CD8-positive, alpha-beta memory T cell (primary cell): ENCODE data around the gene GH2. TPM values are rescaled to one million over a fixed set of nuclear protein-coding genes. Genes with fewer than 3 reads are reported as not detected.
"Not testable (repeated sequence)": the region's sequence is repeated elsewhere in the genome, so short reads cannot be mapped to it uniquely, and the experiment has no call there.

Experiments
- CTCF ChIA-PET: fragments of 350-600 bp; sonication (Branson Sonifier 250); formaldehyde crosslinking; loops from one replicate; lab custom pipeline; 2021; ENCODE audit warnings: antibody characterized with exemption; lab: Charles Lee
- POLR2A ChIA-PET: fragments of 350-600 bp; sonication (Branson Sonifier 250); formaldehyde crosslinking; loops from one replicate; lab custom pipeline; 2021; ENCODE audit warnings: antibody characterized with exemption; lab: Charles Lee
- DNase-seq, 5 donors: peaks; one replicate each; pipeline versions ENCODE4 v3.0.0 to v3.0.0-alpha.2; 2020 to 2022; ENCODE audit warnings: mixed read lengths in 1 of 5
- H3K27ac ChIP-seq: one replicate; pipeline ENCODE4 v1.7.0; 2013; ENCODE audit warnings: low read depth, mild to moderate bottlenecking, low read length, moderate library complexity
- H3K27me3 ChIP-seq: 2 replicates; pipeline ENCODE4 v1.7.0; 2013; ENCODE audit warnings: low read length, mild to moderate bottlenecking; ENCODE audit not compliant: insufficient read depth, poor library complexity, severe bottlenecking
- H3K36me3 ChIP-seq: 2 replicates; pipeline ENCODE4 v1.7.0; 2013; ENCODE audit warnings: mild to moderate bottlenecking, low read length, moderate library complexity; ENCODE audit not compliant: insufficient read depth
- H3K4me1 ChIP-seq: 2 replicates; pipeline ENCODE4 v1.7.0; 2013; ENCODE audit warnings: mild to moderate bottlenecking, low read length, moderate library complexity; ENCODE audit not compliant: insufficient read depth
- H3K4me3 ChIP-seq: 2 replicates; pipeline ENCODE4 v1.7.0; 2013; ENCODE audit warnings: mild to moderate bottlenecking, low read length
- H3K9me3 ChIP-seq: 2 replicates; pipeline ENCODE4 v1.7.0; 2013; ENCODE audit warnings: mild to moderate bottlenecking, low read length
- H3K27ac Mint-ChIP-seq, 8 donors: one replicate each; pipeline ENCODE4 v1.8.0; 2020 to 2021; ENCODE audit warnings: mixed read lengths in 8 of 8, mild to moderate bottlenecking in 6 of 8, inconsistent platforms in 3 of 8, moderate library complexity in 3 of 8
- H3K27me3 Mint-ChIP-seq, 2 donors: one replicate each; pipeline ENCODE4 v1.8.0; 2020 to 2021; ENCODE audit warnings: mixed read lengths in 2 of 2, mild to moderate bottlenecking in 1 of 2, moderate library complexity in 1 of 2
- H3K36me3 Mint-ChIP-seq, 3 donors: one replicate each; pipeline ENCODE4 v1.8.0; 2020 to 2021; ENCODE audit warnings: mixed read lengths in 3 of 3, inconsistent platforms in 1 of 3, mild to moderate bottlenecking in 1 of 3
- H3K4me1 Mint-ChIP-seq, 3 donors: one replicate each; pipeline ENCODE4 v1.8.0; 2020 to 2021; ENCODE audit warnings: mixed read lengths in 3 of 3, inconsistent platforms in 1 of 3, mild to moderate bottlenecking in 1 of 3
- H3K4me3 Mint-ChIP-seq, 7 donors: one replicate each; pipeline ENCODE4 v1.8.0; 2020 to 2021; ENCODE audit warnings: mixed read lengths in 7 of 7, mild to moderate bottlenecking in 6 of 7, moderate library complexity in 4 of 7, inconsistent platforms in 2 of 7
- H3K9me3 Mint-ChIP-seq, 5 donors: one replicate each; pipeline ENCODE4 v1.8.0; 2020 to 2022; ENCODE audit warnings: mixed read lengths in 5 of 5, mild to moderate bottlenecking in 3 of 5, moderate library complexity in 2 of 5, inconsistent platforms in 1 of 5
- polyA plus RNA-seq: library from polyadenylated mRNA; unstranded; fragments of 300-500 nt; fragmentation: Illumina TruSeq; gene quantifications from one replicate; pipeline ENCODE4 v1.2.3, GENCODE V29; 2021
- total RNA-seq, 2 experiments: library from RNA; stranded (reverse); gene quantifications; one replicate each; pipeline ENCODE4 v1.2.3, GENCODE V29; 2021

The GH2 gene
- total and polyA plus RNA-seq, 3 experiments from 2014 or later, result not detected

- ChIA-PET POLR2A (no interaction called here), CTCF (interaction anchor here (1.6 to 15.5 kb wide), 7 partner anchors 8 to 224 kb away, joined by 6 to 212 read pairs (median 11); partner anchors contain the start of gene GH1)
- Histone ChIP-seq H3K27ac (no peak overlapping the region), H3K27me3 (no peaks in the 10 kb centered on the region), H3K4me1 (no peaks in the 10 kb centered on the region), H3K36me3 (no peaks in the 10 kb centered on the region), H3K4me3 (no peak overlapping the region), H3K9me3 (no peaks in the 10 kb centered on the region)
- Mint-ChIP-seq H3K4me1 (peaks cover 0 to 2% (median 0%) of the 10 kb centered on the region in 3 donors), H3K9me3 (no peaks in the 10 kb centered on the region), H3K27ac (no peak overlapping the region), H3K4me3 (no peak overlapping the region), H3K27me3 (peaks cover 0 to 1% of the 10 kb centered on the region in 2 donors), H3K36me3 (no peaks in the 10 kb centered on the region)
- DNase-seq, result no peak
These were observed 28.4 kb upstream of the GH2 start for GRCh38 chr17:63910096-63910495.

- H3K9me3 ChIP-seq, H3K4me1 ChIP-seq, H3K4me1 Mint-ChIP-seq, H3K27ac ChIP-seq, H3K27me3 Mint-ChIP-seq, H3K4me3 ChIP-seq, H3K27ac Mint-ChIP-seq, H3K36me3 Mint-ChIP-seq, H3K9me3 Mint-ChIP-seq, POLR2A ChIA-PET, H3K36me3 ChIP-seq, H3K4me3 Mint-ChIP-seq, DNase-seq, H3K27me3 ChIP-seq: not testable (repeated sequence)
- CTCF ChIA-PET, result interaction anchor here (15.5 kb wide), 1 partner anchor 118 kb away, joined by 212 read pairs; no protein-coding TSS in a partner anchor
These were observed 27.8 kb upstream of the GH2 start for GRCh38 chr17:63909586-63909985.

GRCh38 chr17:63907161-63907778 lies 25.5 kb upstream of the GH2 start:
- DNase-seq, H3K36me3 ChIP-seq, H3K4me3 Mint-ChIP-seq, H3K27me3 ChIP-seq, H3K27ac Mint-ChIP-seq, H3K9me3 ChIP-seq, POLR2A ChIA-PET, H3K4me1 Mint-ChIP-seq, H3K27ac ChIP-seq, H3K27me3 Mint-ChIP-seq, H3K4me1 ChIP-seq, H3K4me3 ChIP-seq, H3K36me3 Mint-ChIP-seq, H3K9me3 Mint-ChIP-seq: not testable (repeated sequence)
- CTCF ChIA-PET, result interaction anchor here (0.8 to 1.3 kb wide), 3 partner anchors 13 to 113 kb away, joined by 3 read pairs; partner anchors contain the start of gene ICAM2

GRCh38 chr17:63904796-63905195 lies 23.1 kb upstream of the GH2 start:
- ChIA-PET CTCF (interaction anchor here (1.1 to 3.5 kb wide), 9 partner anchors 13 to 241 kb away, joined by 3 to 14 read pairs (median 6); partner anchors contain the start of genes ERN1 and GH1), POLR2A (interaction anchor here (0.7 kb wide), 1 partner anchor 126 kb away, joined by 6 read pairs; no protein-coding TSS in a partner anchor)
- H3K27ac ChIP-seq, DNase-seq, H3K27me3 Mint-ChIP-seq, H3K27me3 ChIP-seq, H3K4me1 ChIP-seq, H3K27ac Mint-ChIP-seq, H3K4me3 ChIP-seq, H3K36me3 ChIP-seq, H3K4me3 Mint-ChIP-seq, H3K9me3 Mint-ChIP-seq, H3K4me1 Mint-ChIP-seq, H3K36me3 Mint-ChIP-seq, H3K9me3 ChIP-seq: not testable (repeated sequence)

GRCh38 chr17:63903787-63904201 lies 22.1 kb upstream of the GH2 start:
- H3K27me3 ChIP-seq, H3K4me3 Mint-ChIP-seq, H3K27me3 Mint-ChIP-seq, H3K4me1 ChIP-seq, H3K9me3 ChIP-seq, H3K4me3 ChIP-seq, H3K27ac ChIP-seq, H3K36me3 Mint-ChIP-seq, POLR2A ChIA-PET, H3K4me1 Mint-ChIP-seq, H3K27ac Mint-ChIP-seq, H3K36me3 ChIP-seq, H3K9me3 Mint-ChIP-seq: not testable (repeated sequence)
- peak in 2 of 5 donors; percentile 20 to 31 for DNase-seq
- CTCF ChIA-PET, result interaction anchor here (0.8 to 3.5 kb wide), 9 partner anchors 12 to 242 kb away, joined by 3 to 14 read pairs (median 6); partner anchors contain the start of gene GH1

GRCh38 chr17:63901971-63902370 lies 20.2 kb upstream of the GH2 start:
- not testable (repeated sequence) for H3K4me3 ChIP-seq, H3K27ac ChIP-seq, H3K27me3 Mint-ChIP-seq, H3K4me1 Mint-ChIP-seq, H3K4me1 ChIP-seq, H3K4me3 Mint-ChIP-seq, H3K9me3 Mint-ChIP-seq, H3K9me3 ChIP-seq, H3K27ac Mint-ChIP-seq, DNase-seq, H3K36me3 ChIP-seq, H3K27me3 ChIP-seq, H3K36me3 Mint-ChIP-seq
- CTCF ChIA-PET, result interaction anchor here (0.8 to 3.5 kb wide), 7 partner anchors 9 to 231 kb away, joined by 3 to 14 read pairs (median 4); partner anchors contain the start of genes CSHL1 and GH1
- POLR2A ChIA-PET, result interaction anchor here (0.8 kb wide), 1 partner anchor 89 kb away, joined by 5 read pairs; no protein-coding TSS in a partner anchor

- H3K4me1 ChIP-seq, H3K27me3 ChIP-seq, H3K9me3 ChIP-seq, POLR2A ChIA-PET, H3K4me3 ChIP-seq, H3K4me1 Mint-ChIP-seq, H3K36me3 Mint-ChIP-seq, H3K4me3 Mint-ChIP-seq, H3K27ac ChIP-seq, H3K27me3 Mint-ChIP-seq, H3K9me3 Mint-ChIP-seq, H3K36me3 ChIP-seq: not testable (repeated sequence)
- peak overlapping the region in 1 of 8 donors; percentile 4 for H3K27ac Mint-ChIP-seq
- DNase-seq, result peak in 1 of 5 donors; percentile 19
- CTCF ChIA-PET, result interaction anchor here (1.5 to 1.6 kb wide), 2 partner anchors 130 to 235 kb away, joined by 3 read pairs; no protein-coding TSS in a partner anchor
These were observed 17.4 kb upstream of the GH2 start for GRCh38 chr17:63898899-63899798.
